T-helper 2 cell treated with Interferon-gamma antibody and Interleukin-4, amounts not matched to agents 5 μg/mL and 100 μg/mL, for 36 hours (primary cell): ENCODE data around the gene FBXW4.

ENCODE experiments used
- DNase-seq: peaks from one replicate; pipeline ENCODE4 v3.0.0; 2021; ENCODE audit warnings: low spot score
- H3K27ac Mint-ChIP-seq: one replicate; pipeline ENCODE4 v1.8.0; 2021; ENCODE audit warnings: mild to moderate bottlenecking, mixed read lengths
- H3K27me3 Mint-ChIP-seq: one replicate; pipeline ENCODE4 v1.8.0; 2021; ENCODE audit warnings: low read depth, mixed read lengths
- H3K36me3 Mint-ChIP-seq: one replicate; pipeline ENCODE4 v1.8.0; 2021; ENCODE audit warnings: low read depth, mixed read lengths
- H3K4me1 Mint-ChIP-seq: one replicate; pipeline ENCODE4 v1.8.0; 2021; ENCODE audit warnings: low read depth, mixed read lengths
- H3K4me3 Mint-ChIP-seq: one replicate; pipeline ENCODE4 v1.8.0; 2022; ENCODE audit warnings: mild to moderate bottlenecking, moderate library complexity, mixed read lengths
- H3K9me3 Mint-ChIP-seq: one replicate; pipeline ENCODE4 v1.8.0; 2021; ENCODE audit warnings: mixed read lengths

FBXW4 gene

DNA sequence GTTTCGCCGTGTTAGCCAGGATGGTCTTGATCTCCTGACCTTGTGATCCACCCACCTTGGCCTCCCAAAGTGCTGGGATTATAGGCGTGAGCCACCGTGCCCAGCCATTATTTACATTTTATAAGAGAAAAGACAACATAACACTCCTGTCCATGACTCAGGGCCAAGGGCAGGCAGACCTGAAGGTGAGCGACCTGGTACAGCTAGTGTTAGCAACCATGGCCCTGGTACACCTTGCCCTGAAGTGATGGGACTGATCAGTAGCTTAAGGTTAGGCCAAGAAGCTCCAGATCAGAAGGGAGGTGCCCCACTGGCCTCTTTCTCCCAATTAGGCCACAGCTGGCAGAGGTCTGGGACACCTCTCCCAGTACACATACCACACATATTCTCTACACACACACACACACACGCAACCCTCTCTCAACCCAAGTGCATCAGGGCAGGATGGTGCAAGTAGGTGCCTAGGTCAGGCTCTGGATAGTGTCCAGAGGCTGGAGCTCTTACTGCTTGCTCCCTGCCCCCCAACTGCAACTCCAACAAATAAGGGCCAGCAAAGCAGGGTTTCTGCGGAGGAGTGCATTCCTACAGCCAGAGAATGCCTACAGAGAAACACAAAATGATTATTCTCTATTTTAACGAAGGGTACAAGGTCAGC is 63.0 kb downstream of the FBXW4 start:
- Mint-ChIP-seq H3K27ac (no peak overlapping the region), H3K27me3 (no peaks in the 10 kb centered on the region), H3K4me3 (no peak overlapping the region), H3K9me3 (no peaks in the 10 kb centered on the region), H3K4me1 (no peaks in the 10 kb centered on the region), H3K36me3 (peaks cover 13% of the 10 kb centered on the region)
- no peak for DNase-seq

DNA sequence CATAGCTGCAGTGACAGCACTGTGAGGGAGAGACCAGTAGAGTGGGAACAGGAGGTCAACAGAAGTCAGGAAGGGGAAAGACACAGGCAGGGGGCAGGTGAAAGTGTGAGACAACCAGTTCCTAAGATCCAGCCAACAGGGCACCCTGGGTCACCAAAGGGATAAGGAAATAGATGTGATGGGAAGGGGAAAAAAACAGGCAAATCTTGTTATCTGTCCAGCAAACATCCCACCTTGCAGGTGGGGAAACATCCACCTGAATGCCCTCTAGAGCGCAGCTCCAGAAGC is 64.4 kb downstream of the FBXW4 start:
- peaks cover 8% of the 10 kb centered on the region for H3K36me3 Mint-ChIP-seq
- H3K27me3 Mint-ChIP-seq = no peaks in the 10 kb centered on the region
- no peak for DNase-seq
- H3K4me1 Mint-ChIP-seq = no peaks in the 10 kb centered on the region
- H3K9me3 Mint-ChIP-seq = no peaks in the 10 kb centered on the region
- no peak overlapping the region for H3K27ac Mint-ChIP-seq
- H3K4me3 Mint-ChIP-seq = no peak overlapping the region

DNA sequence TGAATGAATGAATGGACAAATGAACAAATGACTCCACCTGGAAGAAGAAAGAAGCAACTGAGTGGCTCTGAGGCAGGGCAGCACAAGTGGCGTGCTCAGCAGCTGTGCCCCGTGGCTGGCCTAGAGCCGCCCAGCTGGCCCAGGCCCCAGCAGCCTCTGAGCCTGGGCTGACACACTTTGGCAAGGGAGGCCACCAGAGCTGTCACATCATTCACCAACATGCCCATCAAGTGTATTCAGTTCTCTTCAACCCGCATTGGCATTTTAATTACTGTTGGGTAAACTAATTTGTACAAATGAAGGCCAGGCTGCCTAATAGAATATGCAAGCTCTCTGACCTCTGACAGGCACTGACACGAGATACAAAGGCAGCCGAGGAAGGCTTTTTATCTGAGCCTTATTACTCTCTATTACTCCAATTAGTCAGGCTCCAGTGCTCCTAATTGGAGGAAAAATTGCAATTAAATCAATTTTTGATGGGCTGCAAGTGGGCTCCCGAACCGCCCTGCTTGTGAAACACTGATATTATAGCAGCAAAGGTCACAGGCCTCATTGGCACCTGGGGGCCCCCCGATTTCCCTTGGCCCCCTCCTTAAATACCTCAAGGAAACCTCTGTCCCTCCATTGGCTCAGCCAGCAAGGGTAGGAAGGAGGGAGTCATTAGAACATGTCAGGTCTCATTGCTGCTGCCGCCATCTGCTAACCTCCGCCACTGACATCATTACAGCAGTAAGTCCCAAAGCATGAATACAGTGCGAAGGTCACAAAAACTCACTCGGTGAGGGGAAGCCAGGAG is 64.9 kb downstream of the FBXW4 start:
- no peak overlapping the region for H3K27ac Mint-ChIP-seq
- no peaks in the 10 kb centered on the region for H3K27me3 Mint-ChIP-seq
- peaks cover 8% of the 10 kb centered on the region for H3K36me3 Mint-ChIP-seq
- H3K4me1 Mint-ChIP-seq = no peaks in the 10 kb centered on the region
- no peak for DNase-seq
- H3K4me3 Mint-ChIP-seq = no peak overlapping the region
- no peaks in the 10 kb centered on the region for H3K9me3 Mint-ChIP-seq

DNA sequence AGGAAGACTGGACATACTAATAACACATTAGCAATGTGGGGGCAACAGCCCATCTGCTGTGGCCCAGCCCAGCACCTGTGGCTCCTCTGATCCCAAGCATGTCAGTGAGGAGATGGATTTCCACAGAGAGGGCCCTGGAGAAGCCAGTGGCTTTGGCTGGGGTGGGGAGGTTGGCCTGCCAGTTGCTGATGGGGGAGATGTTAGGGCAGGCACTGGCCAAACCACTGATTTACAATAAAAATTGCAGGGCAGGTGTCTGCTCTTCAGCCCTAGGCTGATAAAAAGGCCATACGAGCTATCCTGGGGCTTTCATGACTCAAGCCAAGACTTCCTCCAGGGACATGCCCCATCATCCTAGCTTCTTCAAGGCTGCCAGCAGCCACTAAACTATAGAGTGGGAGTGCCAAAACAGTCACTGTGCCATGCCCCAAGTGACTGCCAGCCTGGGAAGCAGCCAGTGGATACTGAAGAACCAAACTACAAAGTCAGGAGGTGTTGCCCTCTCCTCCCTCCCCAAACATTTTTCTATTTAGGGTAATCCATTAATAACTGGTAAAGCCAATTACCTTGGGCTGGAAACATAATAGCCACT is 69.1 kb downstream of the FBXW4 start:
- Mint-ChIP-seq H3K4me3 (no peak overlapping the region), H3K9me3 (no peaks in the 10 kb centered on the region), H3K36me3 (peaks cover 11% of the 10 kb centered on the region), H3K4me1 (no peaks in the 10 kb centered on the region), H3K27ac (no peak overlapping the region), H3K27me3 (no peaks in the 10 kb centered on the region)
- DNase-seq = no peak

DNA sequence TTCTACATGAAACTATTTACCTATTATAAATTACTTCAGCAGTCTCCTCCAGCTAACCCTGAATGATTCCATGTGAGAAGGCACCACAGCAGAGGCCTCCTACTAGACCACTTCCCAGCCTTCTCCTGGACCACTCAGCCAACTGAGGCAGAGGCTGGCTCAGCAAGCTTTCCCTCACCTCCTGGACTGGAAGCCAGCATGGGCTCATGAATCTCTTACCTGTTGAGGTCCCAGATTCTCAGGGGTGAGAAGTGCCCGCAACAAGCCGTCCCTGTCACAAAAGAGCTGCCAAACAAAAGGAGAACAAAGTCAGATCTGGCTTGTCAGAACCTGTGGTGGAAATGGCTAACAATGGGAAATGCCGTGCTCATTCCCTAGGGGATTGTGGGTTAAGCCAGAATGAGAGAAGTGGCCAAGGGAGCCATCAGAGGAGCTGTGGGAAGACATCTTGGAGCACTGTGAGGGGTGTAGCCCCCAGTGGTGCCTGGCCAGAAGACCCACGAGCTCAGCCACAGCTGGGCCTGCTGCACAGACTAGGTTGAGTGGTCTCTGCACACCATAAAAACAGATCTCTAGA is 70.4 kb downstream of the FBXW4 start:
- Mint-ChIP-seq H3K4me3 (no peak overlapping the region), H3K27ac (no peak overlapping the region), H3K27me3 (no peaks in the 10 kb centered on the region), H3K36me3 (peaks cover 6% of the 10 kb centered on the region), H3K9me3 (no peaks in the 10 kb centered on the region), H3K4me1 (no peaks in the 10 kb centered on the region)
- no peak for DNase-seq

DNA sequence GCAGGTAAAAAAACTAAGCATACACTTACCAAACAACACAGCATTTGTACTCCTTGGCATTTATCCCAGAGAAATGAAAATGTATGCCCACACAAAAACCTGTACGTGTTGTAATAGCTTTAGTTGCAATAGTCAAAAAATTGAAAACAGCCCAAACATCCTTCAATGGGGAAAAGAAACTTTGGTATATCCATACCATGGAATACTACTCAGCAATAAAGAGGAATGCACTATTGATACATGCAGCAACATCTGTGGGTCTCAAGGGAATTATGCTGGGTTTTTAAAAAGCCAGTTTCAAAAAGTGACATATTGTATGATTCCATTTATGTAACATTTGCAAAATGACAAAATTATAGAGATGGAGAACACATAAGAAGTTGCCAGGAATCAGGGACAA is 71.4 kb downstream of the FBXW4 start:
- H3K27me3 Mint-ChIP-seq = no peaks in the 10 kb centered on the region
- no peak overlapping the region for H3K27ac Mint-ChIP-seq
- H3K36me3 Mint-ChIP-seq = peaks cover 6% of the 10 kb centered on the region
- no peaks in the 10 kb centered on the region for H3K4me1 Mint-ChIP-seq
- DNase-seq = no peak
- H3K4me3 Mint-ChIP-seq = no peak overlapping the region
- no peaks in the 10 kb centered on the region for H3K9me3 Mint-ChIP-seq

DNA sequence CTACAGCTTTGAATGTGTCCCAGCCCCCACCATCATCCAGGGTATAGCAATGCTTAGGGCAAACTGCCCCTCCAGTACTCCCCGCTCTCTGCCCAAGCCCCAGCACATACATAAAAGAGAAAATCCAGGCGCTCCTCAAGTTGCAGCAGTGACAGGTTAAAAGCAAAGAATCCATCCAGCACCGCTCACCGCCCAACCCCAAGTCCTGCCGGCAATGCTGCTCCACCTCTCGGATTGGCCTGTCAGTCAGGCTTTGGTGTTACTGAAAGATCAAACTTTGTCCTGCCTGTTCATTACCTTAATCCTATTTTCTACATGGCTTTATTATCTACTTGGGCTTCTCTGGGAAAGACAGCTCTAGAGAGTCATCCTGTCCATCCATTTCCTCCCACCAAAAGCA is 75.0 kb downstream of the FBXW4 start:
- Mint-ChIP-seq H3K9me3 (no peaks in the 10 kb centered on the region), H3K4me1 (no peaks in the 10 kb centered on the region), H3K4me3 (no peak overlapping the region), H3K27ac (no peak overlapping the region), H3K36me3 (peaks cover 10% of the 10 kb centered on the region), H3K27me3 (no peaks in the 10 kb centered on the region)
- DNase-seq = no peak

DNA sequence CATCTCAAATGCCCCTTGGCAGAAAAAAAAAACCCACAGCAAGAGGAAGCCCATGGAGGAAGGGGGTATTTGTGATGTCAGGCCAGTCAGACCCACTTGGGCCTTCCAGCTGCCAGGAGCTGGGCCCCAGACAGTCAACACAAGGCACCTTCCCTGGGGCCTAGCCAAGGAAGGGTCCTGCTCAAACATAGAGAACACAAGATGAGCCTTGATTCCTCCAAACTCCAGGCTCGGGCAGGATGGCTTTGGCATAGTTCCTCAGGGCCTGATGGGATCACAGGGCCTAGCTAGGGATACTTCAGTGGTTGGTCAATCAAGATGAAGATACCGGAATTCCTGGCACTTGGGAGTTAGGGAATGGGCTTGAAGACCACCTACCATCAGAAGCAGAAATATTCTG is 76.1 kb downstream of the FBXW4 start:
- Mint-ChIP-seq H3K36me3 (peaks cover 7% of the 10 kb centered on the region), H3K9me3 (no peaks in the 10 kb centered on the region), H3K27me3 (no peaks in the 10 kb centered on the region), H3K4me1 (no peaks in the 10 kb centered on the region), H3K4me3 (no peak overlapping the region), H3K27ac (no peak overlapping the region)
- DNase-seq = no peak

DNA sequence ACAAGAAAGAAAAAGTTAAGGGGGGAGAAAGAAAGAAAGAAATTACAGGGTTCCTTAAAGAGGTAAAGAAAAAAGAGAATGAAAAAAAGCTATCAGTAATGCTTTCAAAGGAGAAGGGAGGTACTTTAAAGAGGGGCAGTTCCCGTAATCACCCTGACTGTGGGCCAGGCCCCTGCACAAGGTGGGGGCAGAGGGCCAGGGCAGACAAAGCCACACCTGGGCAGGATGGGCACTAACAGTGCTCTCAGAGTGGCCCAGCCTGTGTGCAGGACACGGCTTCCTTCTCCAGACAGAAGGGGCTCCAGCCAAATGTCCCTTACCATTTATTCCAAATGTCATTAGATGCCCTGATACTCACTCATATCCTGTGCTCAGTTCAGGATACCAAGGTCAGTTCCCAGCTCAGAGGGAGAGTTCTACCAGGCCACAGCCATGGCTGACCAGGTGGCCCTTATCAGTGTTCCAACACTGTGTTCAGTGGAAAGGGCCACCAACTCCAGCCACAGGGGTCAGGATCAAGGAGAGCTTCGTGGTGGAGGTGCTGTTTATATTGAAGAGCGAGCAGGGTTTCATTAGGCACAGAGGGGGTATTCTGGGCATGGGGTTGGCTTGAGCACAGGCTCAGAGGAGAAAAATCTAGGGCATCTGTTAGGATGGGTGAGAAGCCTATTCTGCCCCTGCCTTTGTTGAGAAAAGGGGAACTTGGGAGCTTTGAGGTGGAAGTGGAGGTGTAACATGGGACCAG is 77.0 kb downstream of the FBXW4 start:
- no peak for DNase-seq
- Mint-ChIP-seq H3K27me3 (no peaks in the 10 kb centered on the region), H3K4me3 (no peak overlapping the region), H3K36me3 (peaks cover 4% of the 10 kb centered on the region), H3K9me3 (no peaks in the 10 kb centered on the region), H3K27ac (peak overlapping the region; percentile 26), H3K4me1 (no peaks in the 10 kb centered on the region)

DNA sequence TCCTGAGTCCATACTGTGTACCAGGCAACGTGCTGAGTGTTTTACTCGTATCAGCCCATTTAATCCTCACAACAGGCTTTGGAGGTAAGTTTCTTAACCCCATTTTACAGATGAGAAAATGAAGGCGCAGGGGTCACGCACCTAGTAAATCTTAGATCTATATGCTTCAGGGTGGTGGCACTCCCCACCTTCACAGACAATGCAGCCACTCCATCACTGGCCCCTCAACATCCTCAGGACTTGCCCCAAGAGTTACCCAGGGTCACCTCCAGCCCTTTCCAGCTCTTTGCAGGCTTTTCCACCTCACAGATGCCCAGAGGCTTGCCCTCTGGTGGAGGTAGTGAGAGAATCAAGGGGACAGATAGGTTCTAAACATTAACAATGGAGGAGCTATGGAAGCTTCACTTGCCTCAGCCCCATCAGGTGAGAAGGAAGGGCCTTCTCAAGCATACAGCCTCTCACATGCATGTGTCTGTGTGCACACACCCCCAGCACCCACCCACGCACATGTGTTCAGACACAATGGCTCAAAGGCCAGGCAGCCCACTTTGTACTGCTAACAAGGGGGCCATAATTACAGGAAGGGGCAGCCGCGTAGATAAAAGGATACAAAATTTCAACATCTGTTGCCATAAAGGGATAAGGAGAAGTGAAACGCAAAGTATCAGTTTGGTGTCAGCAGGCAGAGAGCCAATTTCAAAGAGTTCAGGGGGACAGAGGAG is 77.7 kb downstream of the FBXW4 start:
- H3K27ac Mint-ChIP-seq = no peak overlapping the region
- H3K27me3 Mint-ChIP-seq = no peaks in the 10 kb centered on the region
- no peaks in the 10 kb centered on the region for H3K4me1 Mint-ChIP-seq
- no peak for DNase-seq
- peaks cover 4% of the 10 kb centered on the region for H3K36me3 Mint-ChIP-seq
- H3K9me3 Mint-ChIP-seq = no peaks in the 10 kb centered on the region
- H3K4me3 Mint-ChIP-seq = no peak overlapping the region

DNA sequence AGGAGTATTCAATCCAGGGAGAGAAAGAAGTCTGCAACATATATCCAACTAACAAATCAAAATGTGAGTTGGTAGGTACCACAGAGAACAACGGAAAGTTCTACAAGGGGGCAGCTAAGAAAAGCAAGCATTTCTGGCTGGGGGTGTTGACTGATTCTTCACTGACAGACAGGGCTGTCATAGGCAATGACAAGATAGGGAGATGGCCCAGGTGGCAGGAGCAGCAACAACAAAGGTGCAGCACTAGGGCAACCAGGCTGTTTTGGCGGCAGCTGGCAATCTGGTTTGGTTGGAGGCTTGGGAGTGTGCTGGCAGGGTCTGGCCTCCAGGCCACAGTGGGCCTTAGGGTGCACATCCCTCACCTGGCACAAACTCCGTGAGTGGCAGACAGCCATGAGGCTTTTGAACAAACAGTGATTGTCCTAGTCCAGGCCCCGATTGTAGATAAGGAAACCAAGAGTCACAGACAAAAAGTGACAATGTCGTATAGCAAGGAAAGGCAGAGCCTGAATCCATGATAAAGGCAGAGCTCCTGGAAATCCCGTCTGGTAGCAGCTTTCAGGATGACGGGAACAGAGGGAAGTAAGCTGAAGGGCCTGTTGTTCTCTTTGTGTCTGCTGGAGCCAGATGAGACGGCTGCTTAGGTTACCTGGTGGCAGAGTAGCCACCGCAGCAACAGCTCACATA is 78.4 kb downstream of the FBXW4 start:
- H3K4me1 Mint-ChIP-seq = peaks cover 3% of the 10 kb centered on the region
- H3K27ac Mint-ChIP-seq = no peak overlapping the region
- no peaks in the 10 kb centered on the region for H3K9me3 Mint-ChIP-seq

DNA sequence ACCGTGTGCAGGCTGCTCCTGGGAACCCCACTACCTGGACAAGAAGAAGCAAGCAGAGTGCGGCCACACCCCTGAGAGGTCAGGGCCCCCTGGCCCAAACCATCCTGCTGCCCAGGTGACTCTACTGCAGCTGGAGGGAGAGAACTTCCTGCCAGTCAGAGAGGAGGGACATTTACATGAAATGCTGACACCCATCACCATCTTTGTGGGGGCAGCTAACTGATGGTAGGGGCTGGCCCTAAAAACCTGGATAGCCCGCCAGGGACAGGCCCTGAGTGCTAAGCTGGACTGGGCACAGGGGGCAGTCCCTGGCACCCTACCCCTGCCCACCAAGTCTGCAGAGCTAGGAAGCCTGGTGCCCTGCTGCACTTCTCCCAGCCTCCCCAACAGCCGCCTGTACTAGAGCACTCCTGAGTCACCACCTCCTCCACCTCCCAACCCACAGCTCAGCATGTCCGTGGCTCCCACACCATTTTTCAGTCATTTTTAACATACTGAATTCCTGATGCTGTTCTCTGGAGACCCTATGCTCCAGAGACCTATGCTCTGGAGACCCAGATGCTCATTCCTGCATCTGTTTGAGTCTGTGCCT is 79.3 kb downstream of the FBXW4 start:
- H3K9me3 Mint-ChIP-seq = no peaks in the 10 kb centered on the region
- H3K4me1 Mint-ChIP-seq = peaks cover 4% of the 10 kb centered on the region
- H3K27ac Mint-ChIP-seq = no peak overlapping the region
- H3K36me3 Mint-ChIP-seq = peaks cover 9% of the 10 kb centered on the region
- no peak for DNase-seq
- no peak overlapping the region for H3K4me3 Mint-ChIP-seq
- no peaks in the 10 kb centered on the region for H3K27me3 Mint-ChIP-seq

More for the DNA sequence above, 78.4 kb downstream of the FBXW4 start:
- DNase-seq = no peak
- Mint-ChIP-seq H3K4me3 (no peak overlapping the region), H3K36me3 (peaks cover 7% of the 10 kb centered on the region), H3K27me3 (no peaks in the 10 kb centered on the region)
